IPS-NIHi7 (cell line): ENCODE measurements around the gene RIPK3.
"Not testable (repeated sequence)": the region's sequence is repeated elsewhere in the genome, so short reads cannot be mapped to it uniquely, and the experiment has no call there.

Source experiments
- DNase-seq: peaks from one replicate; pipeline ENCODE4 v3.0.0; 2012; ENCODE audit warnings: mixed read lengths; ENCODE audit errors: extremely low spot score

RIPK3 gene

DNA sequence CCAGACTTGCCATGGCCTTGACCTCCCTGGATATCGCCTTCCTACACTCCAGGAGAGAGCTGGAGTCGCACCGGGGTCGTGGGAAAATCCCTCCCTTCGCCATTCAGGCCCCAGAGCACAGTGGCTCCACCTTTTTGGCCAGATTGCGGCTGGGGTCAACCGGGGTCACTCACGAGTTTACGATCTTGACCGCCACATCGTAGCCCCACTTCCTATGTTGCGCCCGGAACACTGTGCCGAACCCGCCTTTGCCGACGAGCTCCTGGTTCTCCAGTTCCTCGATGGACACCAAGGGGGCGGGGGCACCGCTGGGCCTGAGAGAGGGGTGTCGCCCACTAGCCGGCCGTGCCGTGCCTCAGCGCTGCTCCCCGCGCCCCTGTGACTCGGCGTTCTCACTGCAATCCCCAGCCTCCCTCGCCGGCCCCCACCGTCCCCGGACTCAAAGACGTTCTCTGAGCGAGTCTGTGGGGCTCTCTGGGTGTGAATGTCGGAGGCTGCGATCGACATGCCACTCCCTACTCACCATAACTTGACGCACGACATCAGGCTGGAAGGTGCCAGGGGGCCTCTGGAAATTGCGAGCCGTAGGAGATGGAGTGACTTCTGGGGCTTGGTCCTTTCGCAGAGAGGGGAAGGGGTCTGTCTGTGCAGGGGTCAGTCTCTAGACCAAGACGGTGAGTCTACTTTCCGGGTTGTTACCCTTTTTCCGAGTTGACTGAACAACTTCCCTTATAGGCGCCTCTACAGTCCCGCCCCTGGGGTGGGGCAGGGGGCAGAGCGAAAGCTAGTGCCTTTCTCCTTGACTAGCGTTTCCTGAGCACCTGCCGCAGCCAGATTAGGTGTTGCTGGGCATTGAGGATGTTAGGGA lies at the start of gene RIPK3:
Gene RIPK3, minus strand, starts transcription at position 708 of the 868 bp plus-strand sequence. Its CDS starts 165 bp downstream, at position 543.
- peak; percentile 60 for DNase-seq

DNA sequence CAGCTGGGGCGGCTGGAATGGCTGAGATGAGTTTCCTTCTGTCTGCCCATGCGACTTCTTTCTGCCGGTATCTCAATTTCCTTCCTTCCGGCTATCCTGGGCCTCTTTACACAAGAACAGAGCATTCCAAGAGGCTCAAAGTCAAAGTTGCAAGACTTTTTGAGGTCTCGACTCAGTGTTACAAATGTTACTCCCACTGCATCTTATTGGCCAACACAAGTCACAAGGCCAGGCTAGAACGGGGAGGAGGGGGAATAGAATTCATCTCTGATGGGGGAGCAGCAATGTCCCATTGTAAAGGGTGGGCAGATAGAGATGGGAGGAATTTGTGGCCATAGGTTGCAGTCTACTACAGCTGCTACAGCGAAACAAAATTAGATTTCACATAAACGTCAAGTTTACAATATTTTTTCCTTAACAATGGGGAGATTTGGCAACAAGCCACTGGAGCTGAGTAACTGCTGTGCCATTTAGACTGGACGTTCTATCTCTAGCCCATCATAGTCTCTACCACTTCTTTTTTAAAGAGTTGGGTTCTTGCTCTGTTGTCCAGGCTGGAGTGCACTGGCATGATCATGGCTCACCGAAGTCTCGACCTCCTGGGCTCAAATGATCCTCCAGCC lies 49.5 kb upstream of the RIPK3 start:
- no peak for DNase-seq

DNA sequence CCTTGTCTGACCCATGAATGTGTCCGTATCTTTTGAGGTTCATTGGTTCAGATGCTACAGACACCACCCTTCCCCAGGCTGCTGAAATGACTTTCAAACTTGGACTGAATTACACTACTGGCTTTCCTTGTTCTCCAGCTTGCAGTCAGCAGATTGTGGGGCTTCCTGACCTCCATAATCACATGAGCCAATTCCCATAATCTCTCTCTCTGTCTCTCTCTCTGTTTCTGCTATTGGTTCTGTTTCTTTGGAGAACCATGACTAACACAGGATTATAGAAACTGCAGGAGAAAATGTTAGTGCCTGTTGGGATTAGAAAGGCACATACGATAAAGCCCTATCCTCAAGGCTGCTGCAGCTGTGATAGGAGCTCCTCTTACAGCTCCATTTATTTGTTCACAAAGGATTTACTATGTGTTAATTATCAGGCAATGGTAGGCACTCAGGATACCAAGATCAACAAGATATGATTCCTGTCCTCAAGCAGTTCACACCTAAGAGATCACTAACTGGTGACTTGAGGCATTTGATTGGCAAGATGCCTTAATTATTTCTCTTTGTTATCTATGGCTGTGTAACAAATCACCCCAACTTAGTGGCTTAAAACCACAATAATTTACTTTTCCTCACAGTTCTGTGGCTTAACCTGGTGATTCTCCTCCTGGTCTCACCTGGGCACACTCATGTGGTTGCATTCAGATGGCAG lies 48.8 kb upstream of the RIPK3 start:
- no peak for DNase-seq

DNA sequence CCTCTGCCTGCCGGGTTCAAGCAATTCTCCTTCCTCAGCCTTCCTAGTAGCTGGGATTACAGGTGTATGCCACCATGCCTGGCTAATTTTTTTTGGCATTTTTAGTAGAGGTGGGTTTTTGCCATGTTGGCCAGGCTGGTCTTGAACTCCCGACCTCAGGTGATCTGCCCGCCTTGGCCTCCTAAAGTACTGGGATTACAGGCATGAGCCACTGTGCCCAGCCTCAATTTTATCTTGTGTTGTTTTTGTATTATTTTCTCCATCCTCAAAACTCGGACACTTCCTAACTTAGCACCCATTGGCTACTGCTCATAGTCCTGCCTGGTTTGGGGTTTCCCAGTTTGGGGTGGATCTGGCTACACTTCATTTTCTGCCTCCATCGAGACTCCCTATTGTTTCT lies 47.8 kb upstream of the RIPK3 start:
- not testable (repeated sequence) for DNase-seq

DNA sequence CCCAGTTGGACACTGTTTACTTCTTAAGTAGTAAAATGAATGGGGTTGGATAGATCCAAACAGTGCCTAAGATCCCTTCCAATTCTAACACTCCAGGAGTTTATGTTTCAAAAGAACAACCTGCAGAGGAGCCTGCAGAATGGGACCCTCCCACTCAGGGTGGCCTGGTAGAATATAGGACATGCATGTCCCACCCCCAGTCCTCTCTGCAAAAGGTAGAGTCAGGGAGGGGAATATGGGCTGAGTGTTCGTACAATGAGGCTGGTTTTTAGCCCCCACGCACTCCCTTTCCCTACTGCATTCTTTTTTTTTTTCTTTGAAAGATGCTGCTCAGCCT lies 47.2 kb upstream of the RIPK3 start:
- DNase-seq = no peak

DNA sequence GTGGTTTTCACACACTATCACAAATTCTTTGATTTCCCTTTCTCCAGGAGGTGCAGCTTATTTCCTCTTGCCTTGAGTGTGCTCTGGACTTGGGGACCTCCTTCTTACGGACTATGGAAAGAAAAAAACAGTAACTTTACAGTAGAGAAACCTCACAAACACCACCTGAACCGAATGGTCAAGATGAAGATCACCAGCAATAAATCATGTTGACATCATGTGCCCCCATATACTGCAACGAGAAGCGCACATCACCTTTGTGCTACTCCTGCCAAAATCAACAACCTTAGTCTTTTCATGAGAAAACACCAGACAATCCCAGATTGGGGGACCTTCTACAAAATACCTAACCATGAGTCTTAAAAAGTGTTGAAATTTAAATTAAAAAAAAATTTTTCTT lies 45.7 kb upstream of the RIPK3 start:
- no peak for DNase-seq

DNA sequence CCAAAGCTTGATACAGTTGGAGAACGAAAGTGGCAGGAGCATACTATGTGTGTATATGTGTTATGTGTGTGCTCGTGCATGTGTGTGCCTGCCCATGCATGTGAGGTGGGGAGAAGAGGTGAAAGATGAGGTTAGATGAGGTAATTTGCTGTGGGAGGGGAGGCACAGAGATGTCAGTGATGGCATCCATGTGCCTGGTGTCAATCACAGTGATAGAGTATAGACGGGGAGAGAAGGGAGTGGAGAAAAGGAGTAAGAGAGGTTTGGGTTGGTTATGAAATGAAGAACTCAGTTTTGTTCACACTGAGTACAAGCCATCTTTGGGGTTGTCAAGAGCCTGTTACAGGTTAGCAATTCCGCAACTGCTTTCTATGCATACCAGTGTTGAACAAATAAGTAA lies 44.4 kb upstream of the RIPK3 start:
- DNase-seq = no peak

DNA sequence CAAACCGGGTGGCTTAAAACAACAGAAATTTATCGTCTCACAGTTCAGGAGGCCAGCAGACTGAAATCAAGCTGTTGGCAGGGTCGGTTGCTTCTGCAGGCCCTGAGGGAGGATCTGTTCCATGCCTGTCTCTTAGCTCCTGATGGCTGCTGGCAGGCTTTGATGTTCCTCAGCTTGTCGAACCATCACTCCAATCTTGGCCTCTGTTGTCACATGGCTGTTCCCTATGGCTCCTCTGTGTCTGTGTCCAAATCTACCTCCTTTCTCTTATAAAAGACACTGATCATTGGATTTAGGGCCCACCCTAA lies 42.2 kb upstream of the RIPK3 start:
- DNase-seq = no peak

DNA sequence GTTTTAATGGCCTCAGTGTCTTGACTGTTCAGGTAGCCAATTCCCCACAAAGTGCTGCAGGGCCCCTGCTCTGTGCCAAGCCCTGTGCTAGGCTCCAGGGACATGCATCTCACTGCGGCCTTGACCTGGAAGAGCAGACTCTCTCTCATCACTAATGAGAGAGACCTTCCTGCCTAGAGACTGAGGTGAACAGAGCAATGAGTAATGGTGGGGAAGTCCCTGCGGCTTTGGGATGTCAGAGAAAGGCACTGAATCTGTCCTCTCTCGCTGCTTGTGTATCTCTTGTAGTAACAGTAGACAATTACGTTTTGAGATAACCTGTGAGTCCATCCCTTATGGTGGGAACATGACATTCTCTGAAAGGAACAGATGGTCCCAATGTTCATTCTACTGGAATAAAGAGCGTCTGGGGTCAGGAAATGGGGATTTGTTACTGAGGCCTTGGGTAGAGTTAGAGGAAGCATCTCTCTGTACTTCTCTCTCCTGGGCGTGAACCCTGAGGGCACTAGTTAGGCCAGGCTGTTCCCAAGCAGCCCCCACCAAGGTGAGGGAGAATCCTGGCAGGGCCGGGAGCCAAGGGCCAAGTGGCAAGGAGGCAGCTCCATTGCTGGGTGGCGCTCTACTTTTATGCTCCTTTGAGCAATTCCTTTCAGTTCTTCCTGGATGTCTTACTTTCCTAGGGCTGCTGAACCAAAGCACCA lies 41.7 kb upstream of the RIPK3 start:
- DNase-seq = no peak

DNA sequence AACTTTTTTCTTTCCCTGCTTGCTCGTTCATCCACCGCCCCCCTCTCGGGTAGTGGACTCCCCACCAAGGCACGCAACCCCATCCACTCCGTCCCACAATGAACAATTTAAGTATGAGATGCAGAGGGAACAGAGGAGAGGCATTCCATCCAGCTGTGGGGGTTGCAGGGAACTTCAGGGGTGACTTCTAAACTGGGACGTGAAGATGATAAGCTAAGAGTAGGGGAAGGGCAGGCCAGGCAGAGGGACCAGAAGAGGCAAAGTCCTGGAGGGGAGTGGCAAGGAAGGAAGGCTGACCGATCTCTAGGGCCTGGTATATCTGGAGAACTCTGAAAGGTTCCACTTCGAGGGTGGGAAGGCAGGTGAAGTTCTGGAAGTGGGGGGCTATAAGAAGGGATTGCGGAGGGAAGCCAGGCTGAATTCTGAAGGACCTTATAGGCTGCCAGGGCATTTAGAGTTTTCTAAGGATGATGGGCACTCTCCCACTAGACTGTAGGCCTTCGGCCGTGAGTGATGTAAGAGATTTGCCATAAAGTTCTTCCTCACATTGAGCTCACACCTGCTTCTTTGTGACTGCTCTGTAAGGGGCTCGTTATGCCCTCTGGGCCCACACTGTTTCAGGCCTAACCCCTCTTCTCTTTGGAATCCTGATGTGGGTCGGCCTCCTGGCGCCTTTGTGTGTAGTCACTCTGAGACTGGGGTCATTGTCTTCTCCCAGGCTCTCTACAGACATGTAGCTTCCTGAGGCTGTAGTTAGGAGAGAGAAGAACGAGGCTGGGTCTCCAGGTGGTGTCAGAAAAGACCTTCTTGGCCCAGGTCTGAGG lies 40.3 kb upstream of the RIPK3 start:
- no peak for DNase-seq

DNA sequence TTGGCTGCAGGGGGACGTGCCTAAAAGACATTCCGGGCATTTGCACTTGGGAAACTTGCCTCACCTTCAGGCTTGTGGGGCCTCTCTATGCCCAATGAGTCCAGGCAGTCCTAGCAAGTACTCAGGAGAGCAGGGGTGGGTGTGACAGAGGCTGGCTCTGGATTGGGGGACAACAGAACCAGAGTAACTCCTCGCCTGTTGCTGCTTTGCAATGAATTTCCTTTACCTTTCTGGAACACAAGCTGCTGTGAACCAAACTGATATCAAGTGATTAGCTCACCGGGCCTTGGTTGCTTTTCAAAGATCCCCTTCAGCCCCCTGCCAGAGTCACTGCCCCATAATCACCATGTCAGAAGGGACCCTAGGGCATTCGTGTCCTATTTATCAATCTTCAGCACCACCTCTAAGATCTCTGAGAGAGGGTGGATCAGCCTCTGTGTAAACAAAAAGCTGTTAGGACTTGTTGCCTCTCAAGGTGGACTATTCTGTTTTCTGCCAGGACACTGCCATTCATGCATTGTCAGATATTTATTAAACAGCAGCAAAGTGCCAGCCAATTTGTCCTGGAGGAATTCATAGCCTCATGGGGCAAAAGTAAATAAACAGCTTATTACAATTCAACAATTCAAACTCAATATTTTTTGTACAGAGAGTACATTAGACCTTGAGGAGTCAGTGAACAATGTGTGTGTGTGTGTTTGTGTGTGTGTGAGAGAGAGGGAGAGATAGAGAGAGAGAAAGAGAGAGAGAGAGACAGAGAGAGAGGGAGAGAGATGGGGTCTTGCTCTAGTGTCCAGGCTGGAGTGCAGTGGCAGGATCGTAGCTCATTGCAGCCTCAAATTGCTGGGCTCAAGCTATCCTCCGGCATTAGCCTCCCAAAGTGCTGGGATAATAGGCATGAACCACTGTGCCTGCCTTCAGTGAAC lies 39.5 kb upstream of the RIPK3 start:
- DNase-seq = no peak

DNA sequence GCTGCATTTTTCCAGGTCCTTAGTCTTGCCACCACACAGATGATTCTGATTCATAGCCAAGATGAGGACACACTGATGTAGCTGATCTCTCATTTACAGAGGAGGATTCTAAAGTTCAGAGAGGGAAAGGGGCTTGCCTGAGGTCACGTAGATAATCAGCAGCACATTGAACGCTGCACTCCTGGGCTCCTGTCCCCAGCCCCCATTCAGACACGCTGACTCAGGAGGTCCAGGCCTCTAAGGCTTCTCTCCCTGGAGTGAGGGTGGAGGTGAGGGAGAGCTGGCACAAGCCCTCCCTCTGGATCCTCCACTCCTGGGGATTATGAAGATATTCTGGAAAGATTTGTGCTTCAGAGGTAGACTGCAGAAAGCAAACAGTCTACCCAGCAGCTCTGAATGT lies 38.5 kb upstream of the RIPK3 start:
- DNase-seq = no peak

DNA sequence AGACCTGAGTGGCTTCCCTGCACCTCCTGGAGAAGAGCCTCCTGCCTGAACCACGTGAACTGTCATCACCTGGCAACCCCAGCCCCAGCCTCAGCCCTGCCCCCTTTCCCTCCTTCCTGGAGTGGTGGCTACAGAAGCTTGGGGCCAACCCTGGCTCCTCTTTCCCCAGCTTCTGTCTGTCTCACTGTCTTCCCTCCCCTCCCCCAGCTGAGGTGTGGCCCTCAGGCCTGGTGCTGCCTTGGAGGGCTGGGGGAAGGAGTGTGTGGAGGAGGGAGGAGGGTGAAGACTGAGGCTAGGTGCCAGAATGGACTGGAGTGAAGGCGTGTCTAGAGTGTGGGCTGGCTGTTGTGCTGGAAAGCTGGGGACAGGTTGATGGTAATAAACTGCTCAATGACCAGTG lies 37.9 kb upstream of the RIPK3 start:
- no peak for DNase-seq

DNA sequence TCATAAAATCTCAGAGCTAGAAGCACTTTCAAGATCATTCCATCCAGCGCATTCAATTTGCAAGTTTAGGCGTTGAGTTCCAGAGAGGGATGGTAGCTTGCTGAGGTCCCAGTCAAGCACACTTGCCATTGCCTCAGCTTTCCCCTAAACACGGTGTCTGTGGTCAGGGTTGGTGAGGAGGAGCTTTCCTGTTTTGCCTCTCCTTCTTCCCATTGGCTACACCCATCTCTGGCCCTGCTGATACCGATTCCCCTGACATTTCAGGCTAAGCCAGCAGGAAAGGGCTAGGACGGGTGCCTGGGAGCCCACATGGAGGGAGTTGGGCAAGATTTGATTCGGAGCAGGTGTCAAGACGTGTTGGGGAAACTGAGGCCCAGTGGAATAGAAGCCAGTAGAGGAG lies 37.3 kb upstream of the RIPK3 start:
- no peak for DNase-seq

DNA sequence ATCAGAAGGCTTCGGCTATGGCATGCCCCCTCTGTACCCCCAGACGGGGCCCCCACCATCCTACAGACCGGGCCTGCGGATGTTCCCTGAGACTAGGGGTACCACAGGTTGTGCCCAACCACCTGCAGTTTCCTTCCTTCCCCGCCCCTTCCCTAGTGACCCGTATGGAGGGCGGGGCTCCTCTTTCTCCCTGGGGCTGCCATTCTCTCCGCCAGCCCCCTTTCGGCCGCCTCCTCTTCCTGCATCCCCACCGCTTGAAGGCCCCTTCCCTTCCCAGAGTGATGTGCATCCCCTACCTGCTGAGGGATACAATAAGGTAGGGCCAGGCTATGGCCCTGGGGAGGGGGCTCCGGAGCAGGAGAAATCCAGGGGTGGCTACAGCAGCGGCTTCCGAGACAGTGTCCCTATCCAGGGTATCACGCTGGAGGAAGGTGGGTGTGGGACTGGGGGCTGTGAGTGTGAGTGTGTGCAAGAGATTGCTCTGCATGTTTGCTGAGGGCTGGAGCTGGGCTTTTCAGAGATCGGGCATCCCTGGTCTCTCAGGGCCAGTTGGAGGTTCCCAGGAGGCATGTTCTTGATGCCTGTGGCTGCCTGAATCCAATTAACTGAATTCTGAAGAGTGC lies 36.8 kb upstream of the RIPK3 start:
- DNase-seq = peak; percentile 85

DNA sequence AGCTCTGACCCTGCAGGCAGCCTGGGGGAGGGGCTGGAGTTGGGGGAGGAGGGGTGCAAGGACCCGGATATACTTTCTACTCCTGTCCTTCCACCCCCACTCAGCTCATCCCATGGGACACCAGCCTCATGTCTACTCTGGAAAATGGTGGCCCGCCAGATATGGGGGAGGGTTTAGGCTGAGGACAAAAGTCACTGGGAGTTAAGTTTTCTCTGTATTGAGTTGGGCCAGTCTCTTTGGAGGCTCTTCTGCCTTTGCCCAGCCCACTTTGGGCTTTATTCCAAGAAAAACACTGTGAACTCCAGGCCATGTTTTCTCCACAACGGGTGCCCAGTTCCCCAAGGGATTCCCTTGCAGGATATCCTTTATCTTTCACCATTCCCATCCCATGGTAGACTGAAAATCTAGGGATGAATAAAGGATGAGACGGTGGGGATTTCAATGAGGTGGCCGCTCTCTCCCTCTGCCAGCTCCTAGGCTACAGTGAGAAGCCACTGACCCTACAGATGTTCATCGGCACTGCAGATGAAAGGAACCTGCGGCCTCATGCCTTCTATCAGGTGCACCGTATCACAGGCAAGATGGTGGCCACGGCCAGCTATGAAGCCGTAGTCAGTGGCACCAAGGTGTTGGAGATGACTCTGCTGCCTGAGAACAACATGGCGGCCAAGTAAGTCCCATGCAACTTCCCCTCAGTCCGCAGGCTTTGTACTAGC lies 33.1 kb upstream of the RIPK3 start:
- no peak for DNase-seq

DNA sequence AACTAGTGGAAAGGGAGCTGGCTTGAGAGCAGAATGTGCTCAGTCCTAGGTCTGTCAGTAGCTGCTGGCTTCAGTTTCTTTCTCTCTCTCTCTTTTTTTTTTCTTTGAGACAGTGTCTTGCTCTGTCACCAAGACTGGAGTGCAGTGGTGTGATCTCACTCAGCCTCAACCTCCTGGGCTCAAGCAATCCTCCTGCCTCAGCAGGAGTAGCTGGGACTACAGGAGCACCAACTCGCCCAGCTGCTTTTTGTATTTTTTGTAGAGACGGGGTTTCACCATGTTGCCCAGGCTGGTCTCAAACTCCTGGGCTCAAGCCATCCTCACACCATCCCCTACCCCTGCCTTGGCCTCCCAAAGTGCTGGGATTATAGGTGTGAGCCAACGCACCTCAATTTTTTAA lies 31.8 kb upstream of the RIPK3 start:
- DNase-seq = not testable (repeated sequence)

DNA sequence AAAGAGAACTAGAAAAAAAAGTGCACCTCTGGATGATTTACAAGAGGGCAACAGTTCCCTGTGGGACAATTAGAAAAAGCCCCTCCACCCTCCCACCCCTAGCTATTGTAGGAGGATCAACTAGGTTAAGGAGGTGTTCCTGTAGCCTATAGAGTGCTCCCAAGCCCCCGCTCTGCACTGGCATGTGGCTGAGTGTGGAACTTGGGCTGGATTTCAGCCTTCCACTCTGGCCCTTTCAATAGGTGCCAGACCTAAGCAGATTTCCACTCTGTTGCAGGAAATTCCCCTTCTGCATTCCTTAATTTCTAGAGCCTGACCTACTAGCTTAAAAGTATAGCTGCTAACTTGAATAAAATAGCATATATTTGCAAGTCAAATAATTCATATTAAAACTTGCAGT lies 31.0 kb upstream of the RIPK3 start:
- no peak for DNase-seq

DNA sequence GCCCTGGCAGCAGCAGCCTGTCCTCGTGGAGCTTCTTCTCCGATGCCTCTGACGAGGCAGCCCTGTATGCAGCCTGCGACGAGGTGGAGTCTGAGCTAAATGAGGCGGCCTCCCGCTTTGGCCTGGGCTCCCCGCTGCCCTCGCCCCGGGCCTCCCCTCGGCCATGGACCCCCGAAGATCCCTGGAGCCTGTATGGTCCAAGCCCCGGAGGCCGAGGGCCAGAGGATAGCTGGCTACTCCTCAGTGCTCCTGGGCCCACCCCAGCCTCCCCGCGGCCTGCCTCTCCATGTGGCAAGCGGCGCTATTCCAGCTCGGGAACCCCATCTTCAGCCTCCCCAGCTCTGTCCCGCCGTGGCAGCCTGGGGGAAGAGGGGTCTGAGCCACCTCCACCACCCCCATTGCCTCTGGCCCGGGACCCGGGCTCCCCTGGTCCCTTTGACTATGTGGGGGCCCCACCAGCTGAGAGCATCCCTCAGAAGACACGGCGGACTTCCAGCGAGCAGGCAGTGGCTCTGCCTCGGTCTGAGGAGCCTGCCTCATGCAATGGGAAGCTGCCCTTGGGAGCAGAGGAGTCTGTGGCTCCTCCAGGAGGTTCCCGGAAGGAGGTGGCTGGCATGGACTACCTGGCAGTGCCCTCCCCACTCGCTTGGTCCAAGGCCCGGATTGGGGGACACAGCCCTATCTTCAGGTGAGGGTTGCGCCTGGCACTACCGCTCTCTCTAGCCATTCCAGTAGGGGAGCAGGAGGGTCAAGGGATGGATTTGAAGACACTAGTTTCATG lies 30.3 kb upstream of the RIPK3 start:
- DNase-seq = no peak
